Measurements from ENCODE around the gene RCN2. TPM values are rescaled to one million over a fixed set of nuclear protein-coding genes. Genes with fewer than 3 reads are reported as not detected.

RCN2 gene
- total and polyA plus RNA-seq, 2 of the 13 experiments (the other 11 are each of a cell fraction or from before 2014, with no cell fraction given), result 84.4 to 89.0 TPM

- TF ChIP-seq, protein P1, sequence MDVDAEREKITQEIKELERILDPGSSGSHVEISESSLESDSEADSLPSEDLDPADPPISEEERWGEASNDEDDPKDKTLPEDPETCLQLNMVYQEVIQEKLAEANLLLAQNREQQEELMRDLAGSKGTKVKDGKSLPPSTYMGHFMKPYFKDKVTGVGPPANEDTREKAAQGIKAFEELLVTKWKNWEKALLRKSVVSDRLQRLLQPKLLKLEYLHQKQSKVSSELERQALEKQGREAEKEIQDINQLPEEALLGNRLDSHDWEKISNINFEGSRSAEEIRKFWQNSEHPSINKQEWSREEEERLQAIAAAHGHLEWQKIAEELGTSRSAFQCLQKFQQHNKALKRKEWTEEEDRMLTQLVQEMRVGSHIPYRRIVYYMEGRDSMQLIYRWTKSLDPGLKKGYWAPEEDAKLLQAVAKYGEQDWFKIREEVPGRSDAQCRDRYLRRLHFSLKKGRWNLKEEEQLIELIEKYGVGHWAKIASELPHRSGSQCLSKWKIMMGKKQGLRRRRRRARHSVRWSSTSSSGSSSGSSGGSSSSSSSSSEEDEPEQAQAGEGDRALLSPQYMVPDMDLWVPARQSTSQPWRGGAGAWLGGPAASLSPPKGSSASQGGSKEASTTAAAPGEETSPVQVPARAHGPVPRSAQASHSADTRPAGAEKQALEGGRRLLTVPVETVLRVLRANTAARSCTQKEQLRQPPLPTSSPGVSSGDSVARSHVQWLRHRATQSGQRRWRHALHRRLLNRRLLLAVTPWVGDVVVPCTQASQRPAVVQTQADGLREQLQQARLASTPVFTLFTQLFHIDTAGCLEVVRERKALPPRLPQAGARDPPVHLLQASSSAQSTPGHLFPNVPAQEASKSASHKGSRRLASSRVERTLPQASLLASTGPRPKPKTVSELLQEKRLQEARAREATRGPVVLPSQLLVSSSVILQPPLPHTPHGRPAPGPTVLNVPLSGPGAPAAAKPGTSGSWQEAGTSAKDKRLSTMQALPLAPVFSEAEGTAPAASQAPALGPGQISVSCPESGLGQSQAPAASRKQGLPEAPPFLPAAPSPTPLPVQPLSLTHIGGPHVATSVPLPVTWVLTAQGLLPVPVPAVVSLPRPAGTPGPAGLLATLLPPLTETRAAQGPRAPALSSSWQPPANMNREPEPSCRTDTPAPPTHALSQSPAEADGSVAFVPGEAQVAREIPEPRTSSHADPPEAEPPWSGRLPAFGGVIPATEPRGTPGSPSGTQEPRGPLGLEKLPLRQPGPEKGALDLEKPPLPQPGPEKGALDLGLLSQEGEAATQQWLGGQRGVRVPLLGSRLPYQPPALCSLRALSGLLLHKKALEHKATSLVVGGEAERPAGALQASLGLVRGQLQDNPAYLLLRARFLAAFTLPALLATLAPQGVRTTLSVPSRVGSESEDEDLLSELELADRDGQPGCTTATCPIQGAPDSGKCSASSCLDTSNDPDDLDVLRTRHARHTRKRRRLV (CRISPR knock-in tag; IDR thresholded peaks at IDR 0.05), result peak; percentile 87
- TF ChIP-seq, protein P2, sequence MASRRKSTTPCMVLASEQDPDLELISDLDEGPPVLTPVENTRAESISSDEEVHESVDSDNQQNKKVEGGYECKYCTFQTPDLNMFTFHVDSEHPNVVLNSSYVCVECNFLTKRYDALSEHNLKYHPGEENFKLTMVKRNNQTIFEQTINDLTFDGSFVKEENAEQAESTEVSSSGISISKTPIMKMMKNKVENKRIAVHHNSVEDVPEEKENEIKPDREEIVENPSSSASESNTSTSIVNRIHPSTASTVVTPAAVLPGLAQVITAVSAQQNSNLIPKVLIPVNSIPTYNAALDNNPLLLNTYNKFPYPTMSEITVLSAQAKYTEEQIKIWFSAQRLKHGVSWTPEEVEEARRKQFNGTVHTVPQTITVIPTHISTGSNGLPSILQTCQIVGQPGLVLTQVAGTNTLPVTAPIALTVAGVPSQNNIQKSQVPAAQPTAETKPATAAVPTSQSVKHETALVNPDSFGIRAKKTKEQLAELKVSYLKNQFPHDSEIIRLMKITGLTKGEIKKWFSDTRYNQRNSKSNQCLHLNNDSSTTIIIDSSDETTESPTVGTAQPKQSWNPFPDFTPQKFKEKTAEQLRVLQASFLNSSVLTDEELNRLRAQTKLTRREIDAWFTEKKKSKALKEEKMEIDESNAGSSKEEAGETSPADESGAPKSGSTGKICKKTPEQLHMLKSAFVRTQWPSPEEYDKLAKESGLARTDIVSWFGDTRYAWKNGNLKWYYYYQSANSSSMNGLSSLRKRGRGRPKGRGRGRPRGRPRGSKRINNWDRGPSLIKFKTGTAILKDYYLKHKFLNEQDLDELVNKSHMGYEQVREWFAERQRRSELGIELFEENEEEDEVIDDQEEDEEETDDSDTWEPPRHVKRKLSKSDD (CRISPR knock-in tag; IDR thresholded peaks at IDR 0.05; ENCODE audit: low read depth), result no peak
- TF ChIP-seq ZBTB38 (CRISPR knock-in tag; IDR thresholded peaks at IDR 0.05) (peak; percentile 70; the same call in 1 of the 2 replicates), NRL (CRISPR knock-in tag; IDR thresholded peaks at IDR 0.05; ENCODE audit: borderline replicate concordance) (peak; percentile 85; the same call in 1 of the 2 replicates), ZFAT (CRISPR knock-in tag; conservative IDR thresholded peaks at IDR 0.05) (0 out of 2 replicates have a peak, but pooled peaks have one; percentile 50), ZSCAN12 (CRISPR knock-in tag; IDR thresholded peaks at IDR 0.05) (peak; percentile 84; the same call in 1 of the 2 replicates), ZNF430 (CRISPR knock-in tag; IDR thresholded peaks at IDR 0.05) (peak; percentile 98), ESRRA (CRISPR knock-in tag; IDR thresholded peaks at IDR 0.05; ENCODE audit: low read depth) (peak; percentile 54), ZNF558 (CRISPR knock-in tag; IDR thresholded peaks at IDR 0.05; ENCODE audit: borderline replicate concordance) (peak; percentile 97; the same call in 1 of the 2 replicates), SCMH1 (CRISPR knock-in tag; IDR thresholded peaks at IDR 0.05; ENCODE audit: borderline replicate concordance) (no peak), KDM5A (IDR thresholded peaks at IDR 0.05; ENCODE audit: borderline replicate concordance, low read length) (no peak), SUZ12 (IDR thresholded peaks at IDR 0.05; ENCODE audit: low read depth, low read length) (no peak), ZBTB21 (CRISPR knock-in tag; IDR thresholded peaks at IDR 0.05) (0 out of 2 replicates have a peak, but pooled peaks have one; percentile 15), SRSF9 (IDR thresholded peaks at IDR 0.05; ENCODE audit: borderline replicate concordance, insufficient read depth, low read depth, low read length, poor library complexity, severe bottlenecking) (no peak), PTBP1 (IDR thresholded peaks at IDR 0.05; ENCODE audit: low read depth, low read length, poor library complexity, severe bottlenecking) (no peak), ZNF234 (CRISPR knock-in tag; conservative IDR thresholded peaks at IDR 0.05) (0 out of 2 replicates have a peak, but pooled peaks have one; percentile 74), HMG20B (CRISPR knock-in tag; conservative IDR thresholded peaks at IDR 0.05) (no peak), MYNN (CRISPR knock-in tag; IDR thresholded peaks at IDR 0.05; ENCODE audit: low read depth) (peak; percentile 62; the same call in 1 of the 2 replicates)
- TF ChIP-seq, protein P3, sequence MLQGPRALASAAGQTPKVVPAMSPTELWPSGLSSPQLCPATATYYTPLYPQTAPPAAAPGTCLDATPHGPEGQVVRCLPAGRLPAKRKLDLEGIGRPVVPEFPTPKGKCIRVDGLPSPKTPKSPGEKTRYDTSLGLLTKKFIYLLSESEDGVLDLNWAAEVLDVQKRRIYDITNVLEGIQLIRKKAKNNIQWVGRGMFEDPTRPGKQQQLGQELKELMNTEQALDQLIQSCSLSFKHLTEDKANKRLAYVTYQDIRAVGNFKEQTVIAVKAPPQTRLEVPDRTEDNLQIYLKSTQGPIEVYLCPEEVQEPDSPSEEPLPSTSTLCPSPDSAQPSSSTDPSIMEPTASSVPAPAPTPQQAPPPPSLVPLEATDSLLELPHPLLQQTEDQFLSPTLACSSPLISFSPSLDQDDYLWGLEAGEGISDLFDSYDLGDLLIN (CRISPR knock-in tag; IDR thresholded peaks at IDR 0.05; ENCODE audit: borderline replicate concordance), result peak; percentile 57; the same call in 1 of the 2 replicates
Measured at GRCh38 chr15:76905013-76905839, 26.3 kb upstream of the RCN2 start, which contains the start of gene SCAPER (continued).
